GM18508 (cell line): Measurements from ENCODE around the gene TEX264.
"Not testable (repeated sequence)": the region's sequence is repeated elsewhere in the genome, so short reads cannot be mapped to it uniquely, and the experiment has no call there.

ENCODE experiments used
- ATAC-seq: cut with Tn5 transposase; IDR thresholded peaks from one replicate; pipeline ENCODE4 v1.9.1; 2021; ENCODE audit warnings: moderate number of reproducible peaks; ENCODE audit not compliant: insufficient read depth, unreplicated experiment

The TEX264 gene, protein sequence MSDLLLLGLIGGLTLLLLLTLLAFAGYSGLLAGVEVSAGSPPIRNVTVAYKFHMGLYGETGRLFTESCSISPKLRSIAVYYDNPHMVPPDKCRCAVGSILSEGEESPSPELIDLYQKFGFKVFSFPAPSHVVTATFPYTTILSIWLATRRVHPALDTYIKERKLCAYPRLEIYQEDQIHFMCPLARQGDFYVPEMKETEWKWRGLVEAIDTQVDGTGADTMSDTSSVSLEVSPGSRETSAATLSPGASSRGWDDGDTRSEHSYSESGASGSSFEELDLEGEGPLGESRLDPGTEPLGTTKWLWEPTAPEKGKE

DNA sequence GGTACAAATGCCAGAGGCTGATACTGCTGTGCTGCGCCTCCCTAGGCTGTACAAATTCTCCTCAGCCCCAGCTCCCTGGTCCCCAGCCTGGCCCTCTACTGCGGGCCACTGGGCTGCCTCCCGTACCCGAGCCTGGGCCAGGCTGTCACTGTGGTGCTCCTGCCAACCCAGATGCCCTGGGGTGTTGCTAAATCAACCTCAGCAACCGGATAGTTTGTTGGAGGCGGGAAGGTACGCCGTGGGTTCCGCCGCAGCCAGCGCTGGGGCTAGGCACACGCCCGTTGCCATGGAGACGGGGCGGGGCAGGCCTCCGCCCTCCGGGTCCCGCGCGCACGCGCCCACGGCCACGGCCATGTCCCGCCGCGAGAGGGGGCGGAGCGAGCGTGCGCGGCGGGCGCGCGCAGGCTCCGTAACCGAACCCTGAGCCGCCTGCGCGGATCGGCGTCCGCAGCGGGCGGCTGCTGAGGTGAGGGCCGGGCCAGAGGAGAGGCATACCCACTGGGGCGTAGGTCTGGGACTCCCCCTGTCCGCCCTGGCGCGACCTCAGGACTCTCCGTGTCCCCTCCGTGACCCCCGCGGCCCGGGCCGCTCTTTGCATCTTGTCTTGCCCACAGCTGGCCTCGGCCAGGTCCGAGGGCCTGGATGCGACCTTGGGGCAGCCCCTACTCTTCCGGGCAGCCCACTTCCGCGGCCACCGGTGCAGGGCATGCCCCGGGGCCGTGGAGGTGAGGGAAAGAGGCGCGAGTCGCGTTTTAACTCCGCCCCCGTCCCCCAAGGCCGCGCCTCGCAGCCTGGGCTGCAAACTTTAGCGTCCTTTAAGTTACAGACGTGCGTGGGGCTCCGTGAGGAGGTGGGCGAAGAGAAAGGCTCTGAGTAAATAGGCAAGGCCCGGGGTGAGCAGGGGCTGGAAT is at the start of gene TEX264:
TEX264 (plus strand) TSS at position 430 of the 911 bp plus-strand sequence. CDS start 3,053 bp downstream, outside the sequence.
- peak; percentile 48 for ATAC-seq

DNA sequence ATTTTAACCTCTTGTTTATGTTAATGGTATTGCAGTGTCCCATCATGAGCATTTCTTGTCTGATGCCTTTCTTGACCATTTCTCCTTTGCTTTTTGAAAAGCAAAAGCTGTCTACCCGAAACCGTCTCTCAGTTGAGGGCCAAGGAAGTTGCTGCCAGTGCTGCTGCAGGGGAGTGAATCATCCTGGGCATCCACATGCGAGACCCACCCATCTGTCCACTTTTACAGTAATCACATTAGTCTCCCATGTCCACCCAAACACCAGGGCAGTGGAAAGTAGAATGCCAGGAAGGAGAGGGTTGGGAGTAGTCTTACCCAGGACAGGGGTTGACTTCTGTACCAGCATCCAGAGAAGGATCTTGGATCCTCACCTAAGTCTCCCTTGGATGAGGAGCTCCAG is 48.6 kb upstream of the TEX264 start:
- no peak for ATAC-seq

DNA sequence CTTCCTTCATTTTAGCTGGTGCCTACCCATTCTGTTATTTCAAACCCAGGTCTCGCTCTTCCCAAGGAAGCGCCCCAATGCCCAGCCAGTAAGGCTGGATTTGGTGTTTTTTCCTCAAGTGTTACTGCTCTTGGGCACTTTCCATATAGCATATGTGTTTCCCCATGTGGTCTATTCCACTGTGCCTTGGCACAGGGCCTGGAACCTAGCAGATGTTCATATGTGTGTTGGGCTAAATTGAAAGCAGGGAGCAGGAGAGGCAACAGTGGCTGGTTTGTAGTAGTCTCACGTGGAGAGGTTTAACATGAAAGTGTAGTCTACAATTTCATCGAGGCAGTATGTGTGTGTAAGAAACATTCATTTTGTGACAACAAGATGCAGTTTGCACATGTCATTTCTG is 48.2 kb upstream of the TEX264 start:
- no peak for ATAC-seq

DNA sequence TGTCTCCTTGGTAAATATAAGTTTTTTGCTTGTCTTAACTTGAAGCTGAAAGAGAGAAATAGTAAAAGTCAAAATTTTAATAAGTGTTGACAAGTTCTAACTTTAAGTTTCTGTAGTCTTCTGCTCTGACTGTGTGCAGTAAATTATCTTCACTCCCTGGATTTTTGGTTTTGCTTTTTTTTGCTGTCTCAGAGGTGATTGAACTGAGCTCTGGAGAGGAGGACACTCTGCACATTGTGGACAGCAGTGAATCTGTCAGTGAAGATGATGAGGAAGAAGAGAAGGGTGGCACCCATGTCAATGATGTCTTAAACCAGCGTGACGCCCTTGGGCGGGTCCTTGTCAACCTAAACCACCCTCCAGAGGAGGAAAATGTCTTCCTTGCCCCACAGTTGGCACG is 40.5 kb upstream of the TEX264 start:
- no peak for ATAC-seq

DNA sequence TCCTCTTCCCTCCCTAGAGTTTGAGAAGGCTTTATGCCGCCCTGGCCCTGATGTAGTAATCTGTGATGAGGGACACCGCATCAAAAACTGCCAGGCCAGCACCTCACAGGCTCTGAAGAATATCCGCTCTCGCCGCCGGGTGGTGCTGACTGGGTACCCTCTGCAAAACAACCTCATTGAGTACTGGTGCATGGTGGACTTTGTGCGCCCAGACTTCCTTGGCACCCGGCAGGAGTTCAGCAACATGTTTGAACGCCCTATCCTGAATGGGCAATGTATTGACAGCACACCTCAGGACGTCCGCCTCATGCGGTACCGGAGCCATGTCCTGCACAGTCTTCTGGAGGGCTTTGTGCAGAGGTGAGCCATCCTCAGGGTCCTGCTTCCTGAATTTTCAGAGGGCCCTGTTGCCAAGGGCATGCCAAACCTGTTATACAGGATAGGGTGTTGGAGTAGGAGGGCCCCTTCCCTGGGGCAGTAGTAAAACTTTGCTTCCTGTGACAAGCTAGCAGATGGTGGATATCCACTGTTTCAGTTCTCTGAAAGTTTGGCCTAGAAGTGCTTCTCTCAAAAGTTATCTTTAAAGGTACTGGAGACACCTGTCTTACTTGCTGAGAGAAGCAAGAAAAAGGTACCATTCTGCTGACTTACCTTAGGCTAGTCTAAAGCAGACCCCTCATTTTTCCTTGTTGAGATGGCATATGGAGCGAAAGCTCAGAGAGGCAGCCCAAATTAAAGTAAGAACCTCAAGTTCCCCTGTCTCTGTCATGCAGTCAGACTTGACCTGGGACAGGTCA is 33.7 kb upstream of the TEX264 start:
- ATAC-seq, result no peak

DNA sequence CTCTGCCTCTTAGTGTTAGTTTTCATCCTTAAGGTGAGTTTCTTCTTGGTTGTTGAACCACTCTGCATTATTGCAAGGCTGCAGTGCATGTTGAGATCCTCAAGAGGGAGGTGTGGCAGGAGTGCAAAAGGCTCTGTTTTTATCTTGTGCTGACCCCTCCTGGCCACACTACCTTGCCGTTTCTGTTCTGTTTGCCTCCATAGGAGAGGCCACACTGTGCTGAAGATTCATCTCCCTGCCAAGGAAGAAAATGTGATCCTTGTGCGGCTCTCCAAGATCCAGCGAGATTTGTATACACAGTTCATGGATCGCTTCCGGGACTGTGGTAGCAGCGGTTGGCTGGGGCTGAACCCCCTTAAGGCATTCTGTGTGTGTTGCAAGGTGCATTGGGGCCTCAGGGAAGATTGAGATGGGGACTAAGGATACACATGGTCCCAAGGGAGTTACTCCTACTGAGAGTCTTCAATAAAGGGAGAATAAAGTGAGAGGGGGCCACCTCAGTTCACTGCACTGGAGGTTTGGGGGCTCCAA is 33.0 kb upstream of the TEX264 start:
- ATAC-seq, result no peak

DNA sequence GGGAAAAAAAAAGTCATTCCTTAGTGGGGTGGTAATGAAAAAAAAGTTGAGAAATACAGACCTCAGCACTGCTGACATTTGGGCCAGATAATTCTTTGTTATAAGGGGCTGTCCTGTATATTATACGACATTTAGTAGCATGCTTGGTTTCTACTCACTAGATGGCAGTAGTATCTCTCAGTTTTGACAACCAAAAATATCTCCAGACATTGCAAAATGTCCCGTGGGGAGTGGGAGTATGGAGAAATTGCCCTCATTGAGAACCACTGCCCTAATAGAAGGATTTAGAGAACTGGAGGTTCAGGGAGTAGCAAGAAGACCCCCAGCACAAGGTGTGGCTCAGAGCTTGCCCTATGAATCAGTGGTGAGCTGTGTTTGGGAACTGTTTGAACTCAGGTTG is 28.6 kb upstream of the TEX264 start:
- no peak for ATAC-seq

DNA sequence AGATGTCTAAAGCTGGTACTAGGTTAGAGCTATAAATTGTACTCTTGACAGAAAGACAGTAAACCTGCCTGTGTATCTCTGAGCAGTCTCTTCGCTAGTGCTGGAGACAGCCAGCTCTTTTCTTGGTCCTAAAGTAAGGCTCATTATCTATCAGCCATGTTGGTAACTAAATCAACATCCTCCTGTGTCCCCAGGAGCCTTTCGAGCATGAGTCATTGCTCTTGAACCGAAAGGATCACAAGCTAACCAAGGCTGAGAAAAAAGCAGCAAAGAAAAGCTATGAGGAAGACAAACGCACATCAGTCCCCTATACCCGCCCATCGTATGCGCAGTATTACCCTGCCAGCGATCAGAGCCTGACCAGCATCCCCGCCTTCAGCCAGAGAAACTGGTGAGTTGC is 25.0 kb upstream of the TEX264 start:
- no peak for ATAC-seq

DNA sequence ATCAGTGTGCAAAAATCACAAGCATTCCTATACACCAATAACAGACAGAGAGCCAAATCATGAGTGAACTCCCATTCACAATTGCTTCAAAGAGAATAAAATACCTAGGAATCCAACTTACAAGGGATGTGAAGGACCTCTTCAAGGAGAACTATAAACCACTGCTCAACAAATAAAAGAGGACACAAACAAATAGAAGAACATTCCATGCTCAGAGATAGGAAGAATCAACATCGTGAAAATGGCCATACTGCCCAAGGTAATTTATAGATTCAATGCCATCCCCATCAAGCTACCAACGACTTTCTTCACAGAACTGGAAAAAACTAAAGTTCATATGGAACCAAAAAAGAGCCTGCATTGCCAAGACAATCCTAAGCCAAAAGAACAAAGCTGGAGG is 18.9 kb upstream of the TEX264 start:
- not testable (repeated sequence) for ATAC-seq

DNA sequence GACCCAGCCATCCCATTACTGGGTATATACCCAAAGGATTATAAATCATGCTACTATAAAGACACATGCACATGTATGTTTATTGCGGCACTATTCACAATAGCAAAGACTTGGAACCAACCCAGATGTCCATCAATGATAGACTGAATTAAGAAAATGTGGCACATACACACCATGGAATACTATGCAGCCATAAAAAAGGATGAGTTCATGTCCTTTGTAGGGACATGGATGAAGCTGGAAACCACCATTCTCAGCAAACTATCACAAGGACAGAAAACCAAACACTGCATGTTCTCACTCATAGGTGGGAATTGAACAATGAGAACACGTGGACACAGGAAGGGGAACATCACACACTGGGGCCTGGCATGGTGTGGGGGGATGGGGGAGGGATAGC is 17.6 kb upstream of the TEX264 start:
- not testable (repeated sequence) for ATAC-seq

DNA sequence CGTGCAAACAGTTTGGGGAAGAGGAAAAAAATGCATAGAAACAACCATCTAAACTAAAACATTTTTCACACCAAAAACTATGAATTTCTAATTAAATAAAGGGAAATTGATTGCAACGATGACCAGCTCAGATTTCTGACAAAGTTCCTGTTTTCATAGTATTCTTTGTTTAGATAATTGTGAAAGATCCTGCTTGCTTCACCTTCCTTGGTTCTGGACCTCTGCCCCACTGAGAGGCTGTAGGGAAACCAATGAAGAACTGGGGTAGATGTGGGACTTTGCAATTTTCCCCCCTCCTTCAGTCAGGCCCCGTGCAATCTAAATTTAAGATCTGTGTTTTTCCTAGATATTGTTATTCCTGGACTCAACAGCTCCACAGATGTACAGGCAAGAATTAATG is 13.8 kb upstream of the TEX264 start:
- no peak for ATAC-seq

DNA sequence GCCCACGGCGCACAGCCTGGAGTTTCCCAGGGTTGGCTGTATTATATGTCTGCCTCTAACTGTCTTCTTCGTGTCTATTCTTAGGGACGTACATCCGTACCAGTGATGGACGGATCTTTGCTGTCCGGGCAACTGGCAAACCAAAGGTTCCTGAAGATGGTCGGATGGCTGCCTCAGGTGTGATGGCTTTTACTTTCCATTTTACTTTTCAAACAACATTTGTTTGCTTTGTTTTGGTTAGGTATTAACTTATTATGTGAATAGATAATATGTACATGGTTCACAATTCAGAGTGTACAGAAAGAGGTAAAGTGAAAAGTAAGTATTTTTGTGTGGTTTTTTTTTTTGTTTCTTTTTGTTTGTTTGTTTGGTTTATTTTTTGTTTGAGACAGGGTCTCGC is 11.1 kb upstream of the TEX264 start:
- ATAC-seq, result no peak

DNA sequence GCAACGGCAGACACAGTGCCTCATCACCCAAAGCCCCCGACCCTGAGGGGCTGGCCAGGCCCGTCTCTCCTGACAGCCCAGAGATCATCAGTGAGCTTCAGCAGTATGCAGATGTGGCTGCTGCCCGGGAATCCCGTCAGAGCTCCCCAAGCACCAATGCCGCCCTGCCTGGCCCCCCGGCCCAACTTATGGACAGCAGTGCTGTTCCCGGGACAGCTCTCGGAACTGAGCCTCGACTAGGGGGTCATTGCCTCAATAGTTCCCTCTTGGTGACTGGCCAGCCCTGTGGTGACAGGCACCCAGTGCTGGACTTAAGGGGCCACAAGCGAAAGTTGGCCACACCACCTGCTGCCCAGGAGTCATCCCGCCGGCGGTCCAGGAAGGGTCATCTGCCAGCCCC is 8.6 kb upstream of the TEX264 start:
- no peak for ATAC-seq

DNA sequence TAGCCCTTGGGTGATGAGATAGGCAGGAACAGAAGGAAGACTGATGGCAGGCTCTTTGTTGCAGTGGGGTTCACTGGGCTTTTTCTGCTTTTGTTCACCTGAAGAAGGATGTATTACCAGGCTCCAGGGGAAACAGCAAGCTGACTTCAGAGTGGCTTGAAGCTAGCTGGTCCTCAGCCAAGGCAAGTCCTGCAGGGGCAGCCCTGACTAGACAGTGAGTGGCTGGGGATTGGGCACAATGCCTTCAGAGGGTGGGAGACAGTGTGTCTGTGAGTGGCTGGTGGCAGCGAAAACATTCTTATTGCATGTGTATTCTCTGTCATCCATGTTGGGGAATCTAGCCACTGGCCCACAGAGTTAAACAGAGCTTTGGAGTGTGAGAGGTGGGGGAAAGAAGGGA is 2.3 kb upstream of the TEX264 start:
- no peak for ATAC-seq

DNA sequence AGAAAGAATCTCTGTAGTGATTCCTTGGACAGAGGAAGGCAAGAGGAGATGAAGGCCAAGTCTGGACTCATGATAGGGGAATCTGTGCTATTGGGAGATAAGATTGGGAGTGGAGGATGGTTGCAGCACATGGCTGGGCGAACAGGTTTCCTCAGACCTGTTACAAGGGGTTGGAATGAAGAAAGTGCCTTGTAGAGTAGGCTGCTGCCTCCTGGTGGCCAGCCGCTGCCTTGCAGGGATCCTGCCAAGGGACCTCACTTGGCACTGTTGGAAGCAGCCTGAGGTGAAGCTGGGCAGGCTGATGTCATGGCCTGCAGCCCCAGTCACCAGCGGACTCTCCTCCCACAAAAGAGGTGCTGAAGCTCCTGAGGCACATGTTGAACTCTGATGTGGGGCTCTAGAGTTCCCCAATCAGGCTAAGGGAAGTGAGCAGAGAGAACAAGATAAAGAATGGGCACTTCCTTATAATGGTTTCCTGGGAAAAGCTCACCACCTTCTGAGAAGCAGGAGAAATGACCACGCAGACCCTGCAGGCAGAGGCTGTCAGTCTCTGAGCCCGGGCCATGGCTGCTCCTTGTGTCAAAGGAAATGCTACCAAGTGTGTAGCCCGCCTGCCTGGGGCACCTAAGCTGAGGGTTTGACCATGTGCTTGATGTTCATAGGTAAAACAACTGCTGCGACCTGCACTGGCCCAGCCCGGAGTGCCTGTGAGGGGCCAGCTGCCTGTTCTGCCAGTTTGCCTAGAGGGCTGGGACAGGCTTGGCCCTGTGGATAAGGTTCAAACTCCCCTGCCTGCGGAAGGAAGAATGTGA is 1.6 kb upstream of the TEX264 start:
- no peak for ATAC-seq

DNA sequence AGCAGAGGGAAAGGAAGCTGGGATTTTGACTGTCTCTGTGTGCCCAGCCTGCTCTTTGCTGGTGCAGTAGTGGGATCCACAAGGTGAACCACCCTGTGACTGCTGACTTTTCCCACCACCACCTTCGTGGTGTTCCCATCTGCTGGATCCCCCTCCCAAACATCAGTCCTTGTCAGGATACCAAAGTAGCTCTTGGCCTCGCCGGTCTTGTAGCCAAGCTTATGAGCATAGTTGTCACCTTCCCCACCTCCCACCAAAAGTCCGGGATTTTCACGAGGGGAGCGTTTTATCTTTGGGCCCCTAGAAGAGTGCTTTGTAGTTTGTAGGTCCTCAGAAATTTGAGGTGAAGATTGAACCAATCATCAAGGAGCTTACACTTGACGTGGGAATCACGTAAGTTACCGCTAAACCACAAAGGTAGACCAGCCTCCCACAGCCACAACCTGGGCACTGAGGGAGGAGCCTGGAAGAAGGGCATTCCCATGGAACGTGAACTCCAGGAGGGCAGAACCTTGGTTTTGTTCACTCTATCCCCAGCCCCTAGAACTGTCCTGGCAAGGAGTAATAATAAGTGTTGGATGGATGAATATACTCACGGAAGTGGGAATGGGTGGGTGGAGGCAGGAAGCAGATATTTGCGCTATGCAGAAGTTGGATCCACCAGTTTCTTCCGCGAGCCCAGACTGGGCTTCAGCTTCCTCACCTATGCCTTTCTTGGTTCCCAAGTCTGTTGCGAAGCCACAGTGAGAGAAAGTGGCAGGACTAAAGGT is 814 bp upstream of the TEX264 start:
- ATAC-seq, result no peak

DNA sequence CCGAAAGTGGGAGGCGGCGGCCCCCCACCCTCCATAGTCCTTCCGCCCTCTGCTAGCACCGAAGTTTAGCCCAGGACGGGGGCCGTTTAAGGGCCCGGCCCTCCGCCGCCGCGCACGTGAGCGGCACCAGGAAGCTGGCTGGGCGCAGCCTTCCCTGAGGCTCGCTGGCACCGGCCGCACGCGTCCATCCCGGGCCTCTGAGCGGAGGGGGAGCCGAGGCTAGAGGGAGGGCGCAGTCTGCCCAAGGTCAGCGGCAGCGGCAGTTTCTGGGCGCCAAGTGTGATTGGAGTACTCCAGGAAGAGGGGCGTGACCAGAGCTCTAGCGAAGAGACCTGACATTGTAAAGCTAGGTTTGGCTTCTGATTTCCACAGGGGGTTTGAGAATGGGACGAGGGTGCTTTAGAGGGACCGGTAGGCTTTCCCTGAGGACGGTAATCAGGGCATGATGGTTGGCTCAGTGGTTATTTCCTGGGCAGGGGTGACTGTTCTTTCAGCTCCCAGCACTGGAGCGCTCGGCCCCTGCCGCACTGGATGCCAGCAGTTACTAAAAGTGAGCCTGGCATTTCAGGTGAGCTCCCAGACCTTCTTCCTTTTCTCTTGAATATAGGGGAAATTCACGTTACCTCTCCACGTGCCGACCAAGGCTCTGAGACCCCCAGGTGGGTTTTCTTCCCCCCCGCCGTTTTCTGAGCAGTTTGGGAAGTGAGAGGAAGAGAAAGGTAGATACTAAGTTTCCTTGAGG is 853 bp downstream of the TEX264 start:
- ATAC-seq, result no peak

DNA sequence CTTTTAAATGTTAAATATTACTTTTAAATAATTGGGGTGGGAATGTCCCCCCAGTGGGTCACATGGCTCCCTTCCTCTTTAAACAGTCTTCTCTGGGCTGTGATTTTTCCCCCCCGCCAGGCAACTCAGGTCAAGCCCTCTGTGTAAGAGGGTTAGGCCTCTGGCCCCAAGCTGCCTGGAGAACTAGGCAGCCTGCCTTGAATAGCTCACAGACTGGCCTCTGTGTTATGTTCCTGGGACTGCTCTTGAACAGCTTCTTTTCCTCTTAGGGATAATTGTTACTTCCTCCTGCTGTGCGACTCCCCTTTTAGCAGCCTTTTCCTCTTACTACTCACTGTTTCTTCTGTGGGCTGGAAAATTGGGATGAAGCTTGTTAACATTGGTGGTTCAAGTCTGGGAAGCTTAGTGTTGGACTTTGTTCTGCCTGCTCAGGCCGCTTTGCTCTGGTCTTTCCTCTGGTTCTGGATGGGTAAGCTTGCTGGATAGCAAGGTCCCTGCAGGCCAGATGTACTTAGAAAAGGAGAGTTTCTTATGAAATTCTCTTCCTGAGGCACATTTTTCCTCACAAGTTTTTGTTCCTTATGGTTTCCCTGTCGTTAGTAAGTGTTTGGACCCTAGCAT is 2.2 kb downstream of the TEX264 start:
- no peak for ATAC-seq
